ENCODE measurements around the gene CEBPG.

Gene CEBPG

DNA sequence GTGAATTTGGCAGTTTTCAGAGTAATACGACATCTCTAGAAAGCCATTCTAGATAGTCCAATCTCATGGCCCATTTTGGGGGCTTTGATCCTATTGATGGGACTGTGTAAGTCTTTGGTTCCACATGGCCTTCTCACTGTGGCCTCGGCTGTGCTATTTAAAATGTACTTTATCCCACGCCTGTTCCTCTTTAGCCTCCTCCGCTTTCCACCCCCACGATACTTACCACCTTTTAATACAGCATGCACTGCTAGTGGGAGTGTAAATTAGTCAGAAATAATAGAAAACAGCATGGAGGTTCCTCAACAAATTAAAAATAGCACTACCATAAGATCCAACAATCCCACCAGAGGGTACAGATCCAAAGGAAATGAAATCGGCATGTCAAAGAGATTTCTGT is 28.3 kb upstream of the CEBPG start:
- Mint-ChIP-seq H3K4me1 (ENCODE audit: low read depth) (no peaks in the 10 kb centered on the region), H3K27ac (no peak overlapping the region), H3K36me3 (ENCODE audit: low read depth) (no peaks in the 10 kb centered on the region), H3K9me3 (no peaks in the 10 kb centered on the region), H3K27me3 (peaks cover 67% of the 10 kb centered on the region), H3K4me3 (no peak overlapping the region)

DNA sequence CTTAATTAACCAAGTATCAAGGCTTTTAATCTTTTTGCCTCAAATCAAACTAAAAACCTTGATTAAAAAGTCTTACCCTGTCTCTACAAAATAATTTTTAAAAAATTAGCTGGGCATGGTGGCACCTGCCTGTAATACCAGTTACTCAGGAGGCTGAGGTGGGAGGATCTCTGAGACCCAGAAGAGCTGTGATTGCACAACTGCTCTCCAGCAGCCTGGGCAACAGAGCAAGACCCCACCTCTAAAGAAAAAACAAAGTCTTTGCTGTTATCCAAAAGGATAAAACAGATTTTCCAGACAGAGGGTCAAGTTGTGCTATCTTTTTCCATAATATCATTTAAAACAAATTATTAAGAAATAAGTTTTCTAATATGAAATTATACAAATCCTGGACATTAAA is 26.8 kb upstream of the CEBPG start:
- no peaks in the 10 kb centered on the region for H3K4me1 Mint-ChIP-seq (ENCODE audit: low read depth)
- no peaks in the 10 kb centered on the region for H3K9me3 Mint-ChIP-seq
- H3K27me3 Mint-ChIP-seq, result peaks cover 57% of the 10 kb centered on the region
- H3K4me3 Mint-ChIP-seq, result no peak overlapping the region
- H3K36me3 Mint-ChIP-seq (ENCODE audit: low read depth), result no peaks in the 10 kb centered on the region
- no peak overlapping the region for H3K27ac Mint-ChIP-seq

DNA sequence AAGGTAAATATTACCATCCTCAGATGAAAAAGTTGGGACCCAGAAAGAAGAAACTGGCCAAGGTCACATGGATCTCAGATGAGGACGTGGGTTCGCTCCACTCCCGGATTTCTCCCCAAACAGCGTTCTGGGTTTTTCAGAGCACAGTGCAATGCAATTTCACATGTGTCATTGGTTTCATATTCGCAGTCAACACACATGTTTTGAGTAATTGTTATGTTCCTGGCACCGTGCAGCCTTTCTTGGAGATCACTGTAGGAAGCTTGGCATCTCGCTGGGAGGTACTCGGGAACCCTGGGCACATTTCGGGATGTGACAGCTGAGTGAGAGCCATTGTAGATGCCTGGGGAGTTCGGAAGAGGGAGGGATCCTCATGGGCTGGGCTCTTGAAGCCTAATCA is 26.2 kb upstream of the CEBPG start:
- Mint-ChIP-seq H3K4me1 (ENCODE audit: low read depth) (no peaks in the 10 kb centered on the region), H3K4me3 (no peak overlapping the region), H3K27ac (no peak overlapping the region), H3K27me3 (peaks cover 53% of the 10 kb centered on the region), H3K36me3 (ENCODE audit: low read depth) (no peaks in the 10 kb centered on the region), H3K9me3 (no peaks in the 10 kb centered on the region)

DNA sequence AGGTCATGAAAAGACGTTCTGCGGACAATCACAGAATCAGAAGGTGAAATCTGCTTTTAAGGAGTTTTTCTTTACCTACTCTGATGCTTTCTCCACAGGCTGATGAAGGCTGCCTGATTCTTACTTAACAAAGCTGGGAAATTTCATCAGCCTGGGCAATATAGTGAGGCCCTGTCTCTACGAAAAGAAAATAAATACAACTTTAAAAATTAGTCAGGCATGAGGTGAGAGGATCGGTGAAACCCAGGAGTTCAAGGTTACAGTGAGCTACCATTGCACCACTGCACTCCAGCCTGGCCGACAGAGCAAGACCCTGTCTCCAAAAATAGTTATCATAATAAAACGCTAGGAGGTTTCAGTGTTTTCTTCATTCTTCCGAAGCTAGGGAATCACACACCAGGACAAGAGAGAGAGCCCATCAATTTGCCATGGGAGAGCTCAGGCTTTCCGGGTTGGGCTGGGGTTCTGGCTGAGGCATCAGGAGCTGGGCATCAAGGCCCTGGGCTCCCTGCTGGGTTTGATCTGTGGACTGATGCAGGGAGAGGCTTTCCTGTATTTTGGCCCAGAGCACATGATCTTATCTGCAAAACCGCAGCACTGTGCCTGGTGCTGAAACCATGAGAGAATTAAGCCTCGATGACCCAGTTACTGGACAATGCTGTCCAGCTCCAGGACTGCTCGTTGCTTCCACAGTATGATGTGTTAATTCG is 25.1 kb upstream of the CEBPG start:
- no peak overlapping the region for H3K27ac Mint-ChIP-seq
- no peak overlapping the region for H3K4me3 Mint-ChIP-seq
- H3K36me3 Mint-ChIP-seq (ENCODE audit: low read depth), result no peaks in the 10 kb centered on the region
- H3K4me1 Mint-ChIP-seq (ENCODE audit: low read depth), result no peaks in the 10 kb centered on the region
- no peaks in the 10 kb centered on the region for H3K9me3 Mint-ChIP-seq
- peaks cover 44% of the 10 kb centered on the region for H3K27me3 Mint-ChIP-seq

DNA sequence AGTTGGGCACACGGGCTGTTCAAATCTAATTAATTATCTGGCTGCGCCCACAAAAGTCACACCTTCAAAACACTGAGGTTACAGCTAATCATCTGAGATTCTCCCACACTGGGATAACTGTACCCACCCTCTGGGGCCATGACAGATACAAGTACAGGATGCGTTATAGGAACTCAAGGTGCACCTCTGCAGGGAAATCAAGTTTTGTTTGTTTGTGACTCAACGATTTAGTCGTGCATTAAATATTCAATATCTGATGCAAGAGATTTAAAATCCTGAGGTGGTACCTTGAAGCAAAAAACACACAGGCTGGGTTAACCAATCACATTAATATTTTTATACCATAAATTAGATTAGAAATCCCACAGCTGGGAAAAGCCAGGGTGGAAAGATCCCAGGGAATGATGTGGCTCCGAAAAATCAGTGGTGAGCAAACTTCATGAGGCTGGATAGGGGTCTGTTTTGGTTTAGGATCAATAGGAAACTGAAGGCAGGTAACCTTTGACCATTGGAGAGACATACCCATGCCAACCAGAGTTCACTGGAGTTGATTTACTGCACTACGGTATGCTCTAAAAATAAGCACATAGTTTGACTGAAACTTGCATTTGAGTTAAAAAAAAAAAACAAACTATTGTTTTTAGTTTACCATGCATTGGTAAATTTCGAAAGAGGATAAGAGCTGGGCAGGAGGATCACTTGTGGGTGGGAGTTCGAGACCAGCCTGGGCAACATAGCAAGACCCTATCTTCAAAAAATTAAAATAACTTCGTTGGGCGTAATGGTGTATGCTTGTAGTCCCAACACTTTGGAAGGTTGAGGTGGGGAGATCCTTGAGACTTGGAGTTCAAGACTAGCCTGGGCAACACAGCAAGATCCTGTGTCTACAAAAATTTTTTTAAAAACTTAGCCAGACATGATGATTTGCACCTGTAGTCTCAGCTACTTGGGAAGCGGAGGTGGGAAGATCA is 23.9 kb upstream of the CEBPG start:
- Mint-ChIP-seq H3K4me3 (no peak overlapping the region), H3K4me1 (ENCODE audit: low read depth) (no peaks in the 10 kb centered on the region), H3K27ac (no peak overlapping the region), H3K36me3 (ENCODE audit: low read depth) (no peaks in the 10 kb centered on the region), H3K27me3 (peaks cover 37% of the 10 kb centered on the region), H3K9me3 (no peaks in the 10 kb centered on the region)

DNA sequence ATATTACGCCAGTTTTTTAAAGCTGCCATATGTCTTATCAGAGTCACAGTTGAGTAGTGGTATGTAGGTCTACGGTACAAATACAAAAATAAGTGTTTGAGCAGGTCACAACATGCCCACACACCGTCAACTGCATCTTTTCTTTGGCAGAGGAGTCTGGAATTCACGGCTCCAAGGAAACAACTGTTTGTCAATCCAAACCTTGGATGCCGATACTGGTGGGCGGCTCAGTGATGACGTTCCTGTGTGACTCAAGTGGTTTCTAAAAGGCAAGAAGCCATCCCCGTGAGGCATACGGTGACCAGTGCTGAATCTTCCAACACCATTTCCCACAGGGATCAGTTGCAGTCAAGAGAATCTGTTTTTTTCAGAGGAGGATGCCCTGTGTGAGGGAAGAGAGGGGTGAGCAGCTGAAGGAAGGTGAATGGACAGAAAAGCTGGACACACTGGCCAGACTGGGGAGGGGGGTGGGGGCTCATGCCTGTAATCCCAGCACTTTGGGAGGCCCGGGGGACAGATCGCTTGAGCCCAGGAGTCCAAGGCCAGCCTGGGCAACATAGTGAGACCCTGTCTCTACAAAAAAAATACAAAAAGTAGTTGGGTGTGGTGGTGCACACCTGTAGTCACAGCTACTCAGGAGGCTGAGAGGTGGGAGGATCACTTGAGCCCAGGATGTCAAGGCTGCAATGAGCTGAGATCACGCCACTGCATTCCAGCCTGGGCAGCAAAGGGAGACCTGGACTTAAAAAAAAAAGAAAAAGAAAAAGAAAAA is 22.8 kb upstream of the CEBPG start:
- Mint-ChIP-seq H3K4me1 (ENCODE audit: low read depth) (no peaks in the 10 kb centered on the region), H3K27me3 (peaks cover 33% of the 10 kb centered on the region), H3K27ac (no peak overlapping the region), H3K4me3 (no peak overlapping the region), H3K9me3 (peaks cover 5% of the 10 kb centered on the region), H3K36me3 (ENCODE audit: low read depth) (no peaks in the 10 kb centered on the region)

DNA sequence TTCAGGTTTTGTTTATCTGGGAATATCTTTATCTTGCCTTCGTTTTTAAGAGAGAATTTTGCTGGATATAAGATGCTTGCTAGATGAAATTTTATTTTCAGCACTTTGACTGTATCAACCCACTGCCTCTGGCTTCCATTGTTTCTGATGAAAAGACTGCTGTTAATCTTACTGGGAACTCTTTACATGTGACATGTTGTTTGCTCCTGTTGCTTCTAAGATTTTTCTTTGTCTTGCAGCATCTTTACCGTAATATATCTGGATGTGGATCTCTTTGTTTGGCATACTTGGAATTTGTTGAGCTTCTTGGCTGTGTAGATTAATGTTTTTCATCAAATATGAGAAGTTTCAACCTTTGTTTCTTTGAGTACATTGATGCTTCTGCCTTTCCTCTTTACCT is 18.0 kb upstream of the CEBPG start:
- Mint-ChIP-seq H3K27ac (no peak overlapping the region), H3K36me3 (ENCODE audit: low read depth) (no peaks in the 10 kb centered on the region), H3K27me3 (peaks cover 13% of the 10 kb centered on the region), H3K9me3 (peaks cover 11% of the 10 kb centered on the region), H3K4me1 (ENCODE audit: low read depth) (no peaks in the 10 kb centered on the region), H3K4me3 (no peak overlapping the region)

DNA sequence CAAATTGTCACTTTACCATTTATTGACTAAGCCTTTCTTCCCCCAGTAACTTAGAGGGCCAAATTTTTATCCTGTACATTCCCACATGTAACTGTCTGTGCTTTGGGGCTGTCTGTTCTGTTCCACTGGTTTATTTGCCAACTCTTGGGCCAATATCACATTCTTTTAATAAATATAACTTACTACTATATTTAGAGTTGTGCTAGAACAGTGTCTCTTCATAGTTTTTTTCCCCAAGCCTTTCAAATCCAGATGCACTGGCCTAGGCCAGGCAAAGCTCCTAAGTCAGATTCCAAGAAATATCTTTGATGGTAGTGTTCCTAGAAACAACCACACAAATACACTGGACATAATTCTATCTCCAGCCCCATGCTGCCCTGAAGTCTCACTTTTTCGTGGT is 16.0 kb upstream of the CEBPG start:
- H3K27ac Mint-ChIP-seq, result no peak overlapping the region
- H3K9me3 Mint-ChIP-seq, result peaks cover 11% of the 10 kb centered on the region
- H3K4me3 Mint-ChIP-seq, result no peak overlapping the region
- peaks cover 20% of the 10 kb centered on the region for H3K27me3 Mint-ChIP-seq
- H3K4me1 Mint-ChIP-seq (ENCODE audit: low read depth), result no peaks in the 10 kb centered on the region
- H3K36me3 Mint-ChIP-seq (ENCODE audit: low read depth), result no peaks in the 10 kb centered on the region

DNA sequence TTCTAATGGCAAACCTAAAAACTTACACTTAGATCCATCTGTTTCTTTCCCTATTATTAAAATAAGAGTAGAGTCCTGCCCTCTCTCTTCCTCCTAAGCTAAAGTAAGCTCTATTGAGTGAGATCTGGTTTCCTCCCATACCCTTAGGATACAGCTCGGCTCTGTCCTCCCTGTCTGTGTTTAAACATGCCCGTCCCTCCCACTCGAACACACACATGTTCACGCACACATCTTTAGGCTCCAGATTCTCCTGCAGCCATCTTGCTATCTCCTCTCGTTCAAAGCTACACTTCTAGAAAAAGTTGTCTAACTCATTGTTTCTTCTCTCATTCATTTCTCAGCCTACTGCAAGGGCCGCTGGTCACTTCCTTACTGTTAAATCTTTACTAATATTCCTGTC is 15.1 kb upstream of the CEBPG start:
- H3K4me1 Mint-ChIP-seq (ENCODE audit: low read depth), result no peaks in the 10 kb centered on the region
- no peak overlapping the region for H3K27ac Mint-ChIP-seq
- H3K27me3 Mint-ChIP-seq, result peaks cover 21% of the 10 kb centered on the region
- peaks cover 11% of the 10 kb centered on the region for H3K9me3 Mint-ChIP-seq
- no peaks in the 10 kb centered on the region for H3K36me3 Mint-ChIP-seq (ENCODE audit: low read depth)
- no peak overlapping the region for H3K4me3 Mint-ChIP-seq

DNA sequence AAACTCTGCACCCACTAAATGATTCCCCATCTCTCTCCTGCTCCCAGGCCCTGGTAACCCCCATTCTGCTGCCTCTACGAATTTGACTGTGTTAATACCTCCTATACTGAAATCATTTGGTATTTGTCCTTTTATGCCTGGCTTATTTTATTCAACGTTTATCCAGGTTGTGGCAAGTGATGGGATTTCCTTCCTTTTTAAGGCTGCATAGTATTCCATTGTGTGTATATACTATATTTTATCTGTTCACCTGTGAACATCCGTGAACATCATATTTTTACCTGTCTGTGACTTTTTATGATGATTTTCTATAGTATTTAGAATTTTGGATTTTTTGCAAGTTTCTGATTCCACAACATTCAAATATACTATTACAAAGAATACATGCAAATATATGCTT is 13.9 kb upstream of the CEBPG start:
- H3K4me1 Mint-ChIP-seq (ENCODE audit: low read depth), result no peaks in the 10 kb centered on the region
- no peak overlapping the region for H3K4me3 Mint-ChIP-seq
- H3K36me3 Mint-ChIP-seq (ENCODE audit: low read depth), result no peaks in the 10 kb centered on the region

DNA sequence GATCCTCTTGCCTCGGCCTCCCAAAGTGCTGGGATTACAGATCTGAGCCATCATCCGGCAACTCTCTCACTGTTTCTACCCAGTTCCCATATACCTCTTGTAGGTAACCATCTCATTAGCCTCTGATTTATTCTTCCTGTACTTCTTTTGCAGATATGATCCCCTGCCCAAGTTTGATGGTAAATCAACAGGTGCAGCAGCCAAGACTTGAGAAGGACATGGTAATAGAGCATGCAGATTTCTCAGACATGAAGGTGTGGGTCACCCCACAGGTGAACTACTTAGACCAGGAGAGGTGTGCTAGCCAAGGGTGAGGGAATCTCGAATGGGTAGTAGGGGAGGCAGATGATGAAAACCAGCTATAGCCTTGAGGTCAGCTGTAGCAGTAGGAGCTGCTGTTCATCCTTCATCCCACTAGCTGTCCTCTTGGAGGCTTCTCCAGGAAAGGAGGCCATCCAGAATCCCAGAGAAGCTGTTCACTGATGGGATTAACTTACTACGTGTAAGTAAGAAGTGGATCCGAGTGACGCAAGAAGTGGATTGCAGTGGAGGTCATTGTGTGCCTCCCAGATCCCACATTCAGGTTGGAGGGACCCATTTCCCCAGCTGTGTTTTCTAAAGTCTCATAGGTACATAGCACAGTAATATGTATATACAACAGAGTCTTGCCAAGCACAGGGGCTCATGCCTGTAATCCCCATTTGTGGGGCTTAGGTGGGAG is 10.8 kb upstream of the CEBPG start:
- no peaks in the 10 kb centered on the region for H3K4me1 Mint-ChIP-seq (ENCODE audit: low read depth)
- H3K9me3 Mint-ChIP-seq, result no peaks in the 10 kb centered on the region
- H3K27me3 Mint-ChIP-seq, result peaks cover 21% of the 10 kb centered on the region
- no peaks in the 10 kb centered on the region for H3K36me3 Mint-ChIP-seq (ENCODE audit: low read depth)
- no peak overlapping the region for H3K27ac Mint-ChIP-seq
- H3K4me3 Mint-ChIP-seq, result no peak overlapping the region

More for the DNA sequence above, 13.9 kb upstream of the CEBPG start:
- Mint-ChIP-seq H3K9me3 (peaks cover 11% of the 10 kb centered on the region), H3K27me3 (peaks cover 21% of the 10 kb centered on the region), H3K27ac (no peak overlapping the region)

DNA sequence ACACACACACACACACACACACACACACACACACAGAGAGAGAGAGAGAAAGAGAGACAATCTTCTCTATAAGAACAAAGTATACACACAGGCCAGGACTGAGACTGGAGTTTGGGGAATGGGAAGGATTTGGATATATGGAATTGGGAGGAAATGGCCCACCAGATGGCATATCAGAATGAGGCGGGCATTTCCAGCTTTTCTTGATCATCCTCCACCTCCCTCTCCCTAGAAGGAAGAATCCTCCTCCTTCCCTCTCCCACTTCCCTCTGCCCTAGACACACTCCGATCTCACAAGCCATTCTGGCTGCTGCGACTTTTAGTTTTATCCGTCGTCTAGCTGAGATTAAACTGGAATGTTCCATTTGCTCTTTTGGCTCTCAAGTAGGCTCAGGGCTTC is 10.0 kb upstream of the CEBPG start:
- H3K4me1 Mint-ChIP-seq (ENCODE audit: low read depth), result no peaks in the 10 kb centered on the region
- no peaks in the 10 kb centered on the region for H3K9me3 Mint-ChIP-seq
- peaks cover 21% of the 10 kb centered on the region for H3K27me3 Mint-ChIP-seq
- no peaks in the 10 kb centered on the region for H3K36me3 Mint-ChIP-seq (ENCODE audit: low read depth)
- no peak overlapping the region for H3K27ac Mint-ChIP-seq
- no peak overlapping the region for H3K4me3 Mint-ChIP-seq

DNA sequence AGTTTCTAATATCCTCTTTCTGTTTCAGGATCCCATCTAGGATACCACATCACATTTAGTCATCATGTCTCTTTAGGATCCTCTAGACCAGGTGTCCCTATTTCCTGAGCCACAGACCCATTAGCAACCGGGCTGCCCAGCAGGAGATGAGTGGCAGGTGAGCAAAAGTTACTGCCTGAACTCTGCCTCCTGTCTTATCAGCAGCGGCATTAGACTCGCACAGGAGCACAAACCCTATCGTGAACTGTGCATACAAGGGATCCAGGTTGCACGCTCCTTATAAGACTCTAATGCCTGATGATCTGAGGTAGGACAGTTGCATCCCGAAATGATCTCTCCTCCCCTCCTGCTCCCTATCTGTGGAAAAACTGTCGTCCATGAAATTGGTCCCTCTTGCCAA is 7.8 kb upstream of the CEBPG start:
- Mint-ChIP-seq H3K4me1 (ENCODE audit: low read depth) (no peaks in the 10 kb centered on the region), H3K27ac (no peak overlapping the region), H3K27me3 (peaks cover 18% of the 10 kb centered on the region), H3K9me3 (no peaks in the 10 kb centered on the region), H3K36me3 (ENCODE audit: low read depth) (no peaks in the 10 kb centered on the region), H3K4me3 (no peak overlapping the region)

DNA sequence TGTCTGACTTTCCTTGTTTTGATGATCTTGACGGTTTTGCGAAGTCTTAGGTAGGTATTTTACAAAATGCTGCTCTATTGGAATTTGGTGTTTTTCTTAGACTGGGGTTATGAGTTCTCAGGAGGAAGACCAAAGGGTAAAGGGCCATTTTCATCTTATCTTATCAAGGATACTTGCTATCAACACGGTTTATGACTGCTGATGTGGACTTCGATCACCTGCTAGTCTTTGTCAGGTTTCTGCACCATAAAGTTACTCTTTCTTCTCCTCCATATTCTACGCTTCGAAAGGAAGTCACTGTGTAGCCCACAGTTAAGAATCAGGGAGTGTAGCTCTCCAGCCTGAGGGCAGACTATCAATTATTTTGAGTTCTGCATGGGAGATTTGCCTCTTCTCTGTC is 7.4 kb upstream of the CEBPG start:
- no peak overlapping the region for H3K27ac Mint-ChIP-seq
- H3K4me3 Mint-ChIP-seq, result no peak overlapping the region
- no peaks in the 10 kb centered on the region for H3K36me3 Mint-ChIP-seq (ENCODE audit: low read depth)
- peaks cover 18% of the 10 kb centered on the region for H3K27me3 Mint-ChIP-seq
- H3K9me3 Mint-ChIP-seq, result no peaks in the 10 kb centered on the region
- no peaks in the 10 kb centered on the region for H3K4me1 Mint-ChIP-seq (ENCODE audit: low read depth)
